SK-N-SH (cell line): ENCODE measurements around the gene MAPK1. TPM values are rescaled to one million over a fixed set of nuclear protein-coding genes. Genes with fewer than 3 reads are reported as not detected.

Experiments
- CTCF ChIA-PET: fragments of 300-600, 350-600 bp; formaldehyde crosslinking; extraction: SDS; loops from one replicate; lab custom pipeline; 2021; lab: Yijun Ruan, JAX
- POLR2A ChIA-PET: fragments of 350-600 bp; sonication (Branson Sonifier 250); formaldehyde crosslinking; extraction: SDS; loops from one replicate; lab custom pipeline; 2020; ENCODE audit warnings: antibody characterized with exemption, inconsistent platforms; lab: Yijun Ruan, JAX
- DNase-seq: peaks from one replicate; pipeline ENCODE4 v3.0.0; 2012
- H2AFZ ChIP-seq: fragments of 200-600 bp; sonication (generic); 2 replicates; pipeline ENCODE4 v1.8.1; 2016; ENCODE audit warnings: antibody characterized with exemption, mild to moderate bottlenecking, low read depth
- H3F3A ChIP-seq: fragments of 200-600 bp; sonication (generic); replicated peaks from 2 replicates; pipeline ENCODE3; 2016; ENCODE audit warnings: antibody characterized with exemption, mild to moderate bottlenecking; ENCODE audit not compliant: insufficient read depth
- H3K27ac ChIP-seq, 2 experiments: fragments of 200-500 bp in 1 of 2; fragments of 200-600 bp in 1 of 2; sonication (Bioruptor generic) in 1 of 2; sonication (generic), shearing (Covaris generic) in 1 of 2; 2 replicates each; pipeline versions ENCODE4 v1.5.1 to v1.6.1; 2014 to 2016; ENCODE audit warnings: low read depth in 2 of 2, inconsistent platforms in 1 of 2, low read length in 1 of 2, mild to moderate bottlenecking in 1 of 2, mixed read lengths in 1 of 2
- H3K27me3 ChIP-seq: fragments of 200-600 bp; sonication (generic), shearing (Covaris generic); 2 replicates; pipeline ENCODE4 v1.6.1; 2016; ENCODE audit warnings: mixed run types; ENCODE audit not compliant: insufficient read depth
- H3K36me3 ChIP-seq, 2 experiments: fragments of 200-500 bp in 1 of 2; fragments of 200-600 bp in 1 of 2; sonication (Bioruptor generic) in 1 of 2; sonication (generic) in 1 of 2; replicated peaks in 1 of 2; 2 replicates each; pipeline versions ENCODE3 to v1.5.1; 2014 to 2016; ENCODE audit warnings: low read length in 1 of 2, mild to moderate bottlenecking in 1 of 2; ENCODE audit not compliant: insufficient read depth in 2 of 2, control insufficient read depth in 1 of 2
- H3K4me1 ChIP-seq, 2 experiments: fragments of 200-500 bp in 1 of 2; fragments of 200-600 bp in 1 of 2; sonication (Bioruptor generic) in 1 of 2; sonication (generic), shearing (Covaris generic) in 1 of 2; 2 replicates each; pipeline versions ENCODE4 v1.5.1 to v1.6.1; 2014 to 2016; ENCODE audit warnings: low read depth in 1 of 2, low read length in 1 of 2, mixed run types in 1 of 2; ENCODE audit not compliant: insufficient read depth in 2 of 2, control insufficient read depth in 1 of 2
- H3K4me2 ChIP-seq: fragments of 200-600 bp; sonication (generic), shearing (Covaris generic); 2 replicates; pipeline ENCODE4 v1.6.1; 2017; ENCODE audit warnings: mixed run types
- H3K4me3 ChIP-seq, 2 experiments: fragments of 200-500 bp in 1 of 2; fragments of 200-600 bp in 1 of 2; sonication (Bioruptor generic) in 1 of 2; sonication (generic), shearing (Covaris generic) in 1 of 2; 2 replicates each; pipeline versions ENCODE4 v1.5.1 to v1.8.1; 2014 to 2016; ENCODE audit warnings: low read depth in 2 of 2, inconsistent platforms in 1 of 2, low read length in 1 of 2, mild to moderate bottlenecking in 1 of 2, mixed read lengths in 1 of 2, moderate library complexity in 1 of 2
- H3K79me2 ChIP-seq: fragments of 200-600 bp; sonication (generic); 2 replicates; pipeline ENCODE4 v1.8.1; 2017; ENCODE audit warnings: mild to moderate bottlenecking; ENCODE audit not compliant: insufficient read depth
- H3K9ac ChIP-seq: fragments of 200-600 bp; sonication (generic); 2 replicates; pipeline ENCODE4 v1.6.1; 2017; ENCODE audit warnings: mixed run types
- H3K9me2 ChIP-seq: fragments of 200-600 bp; sonication (generic); 2 replicates; pipeline ENCODE4 v1.6.1; 2017; ENCODE audit warnings: mixed run types
- H3K9me3 ChIP-seq: fragments of 200-600 bp; sonication (generic); 2 replicates; pipeline ENCODE4 v1.6.1; 2017; ENCODE audit warnings: mixed run types, mild to moderate bottlenecking, moderate library complexity
- H4K20me1 ChIP-seq: fragments of 200-600 bp; sonication (generic); 2 replicates; pipeline ENCODE4 v1.6.1; 2017; ENCODE audit warnings: mild to moderate bottlenecking, mixed run types; ENCODE audit not compliant: insufficient read depth
- ELF1 ChIP-seq: IDR thresholded peaks from 2 replicates; pipeline ENCODE4 v1.4.0; 2012
- EP300 ChIP-seq, 2 experiments: IDR thresholded peaks; 2 replicates each; pipeline versions ENCODE4 v1.4.0 to v1.6.1; 2012; ENCODE audit warnings: borderline replicate concordance in 1 of 2, low read depth in 1 of 2, low read length in 1 of 2
- EZH2phosphoT487 ChIP-seq: fragments of 200-600 bp; sonication (generic); IDR thresholded peaks from 2 replicates; pipeline ENCODE4 v1.6.1; 2017; ENCODE audit warnings: low read depth, mixed run types, mild to moderate bottlenecking, antibody characterized with exemption, moderate library complexity, borderline replicate concordance
- FOXJ3 ChIP-seq: sonication (generic); formaldehyde crosslinking; IDR thresholded peaks from 2 replicates; pipeline ENCODE4 v1.5.1; 2020; ENCODE audit warnings: mild to moderate bottlenecking, missing genetic modification reagents
- GATA2 ChIP-seq: sonication (generic); formaldehyde crosslinking; IDR thresholded peaks from 2 replicates; pipeline ENCODE4 v1.5.0; 2020; ENCODE audit warnings: mild to moderate bottlenecking, missing genetic modification reagents
- NFIC ChIP-seq: IDR thresholded peaks from 2 replicates; pipeline ENCODE4 v1.4.0; 2012; ENCODE audit warnings: borderline replicate concordance
- POLR2AphosphoS5 ChIP-seq: IDR thresholded peaks from 2 replicates; pipeline ENCODE4 v1.6.1; 2012; ENCODE audit warnings: low read depth, low read length
- RFX5 ChIP-seq: IDR thresholded peaks from 2 replicates; pipeline ENCODE4 v1.6.1; 2012; ENCODE audit warnings: mild to moderate bottlenecking, improper control_type of control experiment, low read length
- RXRA ChIP-seq: IDR thresholded peaks from 2 replicates; pipeline ENCODE4 v1.4.0; 2012; ENCODE audit warnings: low read depth, mild to moderate bottlenecking, borderline replicate concordance
- SMC3 ChIP-seq: IDR thresholded peaks from 2 replicates; pipeline ENCODE4 v1.6.1; 2012; ENCODE audit warnings: low read depth, low read length, improper control_type of control experiment
- TCF12 ChIP-seq: IDR thresholded peaks from 2 replicates; pipeline ENCODE4 v1.4.0; 2012
- YY1 ChIP-seq: IDR thresholded peaks from 2 replicates; pipeline ENCODE4 v1.4.0; 2012; ENCODE audit warnings: low read depth, mild to moderate bottlenecking
- WGBS: methylation state at CpG from one replicate; pipeline ENCODE4 v1.1.6; 2017; ENCODE audit warnings: low lambda C conversion rate; 5-methylcytosine and 5-hydroxymethylcytosine counted together
- polyA plus RNA-seq, 3 experiments: library from polyadenylated mRNA; depleted of rRNA; stranded (reverse); fragments of >200 nt; gene quantifications; 2 replicates each; pipeline ENCODE4 v1.2.3, GENCODE V29; 2012
- TF ChIP-seq, protein P1 (sequence below): IDR thresholded peaks from 2 replicates; pipeline ENCODE4 v1.4.0; 2012; ENCODE audit warnings: low read depth
- TF ChIP-seq, protein P2 (sequence below): fragments of 200-600 bp; sonication (generic); IDR thresholded peaks from 2 replicates; pipeline ENCODE4 v1.6.1; 2017; ENCODE audit warnings: antibody characterized with exemption, mild to moderate bottlenecking, moderate library complexity
- TF ChIP-seq, protein P3 (sequence below): IDR thresholded peaks from 2 replicates; pipeline ENCODE4 v1.4.0; 2012; ENCODE audit warnings: low read depth, borderline replicate concordance
- TF ChIP-seq, protein P4 (sequence below): fragments of 150-350 bp; IDR thresholded peaks from 2 replicates; pipeline ENCODE4 v1.6.1; 2016; ENCODE audit warnings: mild to moderate bottlenecking, low read depth, low read length
- TF ChIP-seq, protein P5 (sequence below): IDR thresholded peaks from 2 replicates; pipeline ENCODE4 v1.6.1; 2012; ENCODE audit warnings: mild to moderate bottlenecking, low read depth, low read length, moderate library complexity

The MAPK1 gene
- polyA plus RNA-seq, 1 of the 3 experiments (the other 2 are of a cell fraction) = 25.6 TPM

DNA sequence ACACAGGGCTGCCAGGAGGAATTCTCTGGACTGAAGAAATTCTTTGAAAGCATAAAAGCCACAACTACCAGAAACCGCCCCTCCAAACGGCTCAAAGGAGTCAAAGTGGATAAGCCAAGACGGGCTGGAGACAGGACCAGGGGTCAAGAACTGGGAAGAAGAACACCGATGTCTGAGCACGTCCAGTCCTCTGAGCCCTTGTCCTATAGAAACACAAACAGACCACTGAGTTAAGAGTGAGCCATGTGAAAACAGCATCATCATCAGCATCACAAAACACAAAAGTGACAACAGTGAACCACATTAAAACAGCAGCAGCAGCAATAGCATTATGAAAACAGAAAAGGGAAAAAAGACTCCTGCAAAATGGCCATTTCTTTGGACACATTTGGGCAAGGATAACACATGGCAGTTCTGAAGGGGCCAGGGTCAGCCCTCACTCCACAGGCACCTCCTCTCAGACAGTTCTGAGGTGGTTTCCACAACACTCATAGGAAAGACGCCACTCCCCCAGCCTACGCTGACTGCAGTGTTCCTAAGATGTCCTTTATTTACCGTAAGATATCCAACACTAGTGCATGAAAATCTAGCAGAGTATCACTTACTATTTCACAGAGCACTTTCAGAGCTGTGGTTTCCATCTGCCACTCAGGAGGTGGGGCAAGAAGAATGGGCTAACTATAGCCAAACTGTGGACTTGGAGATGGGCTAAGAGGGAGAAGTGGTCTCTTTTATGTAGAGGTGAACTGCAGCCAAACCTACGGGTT lies 103.2 kb downstream of the MAPK1 start:
- ChIA-PET CTCF (interaction anchor here (0.9 to 1.1 kb wide), 2 partner anchors 10 to 172 kb away, joined by 3 to 4 read pairs; no protein-coding TSS in a partner anchor), POLR2A (no interaction called here)
- TF ChIP-seq ELF1 (no peak), RXRA (no peak), GATA2 (no peak), POLR2AphosphoS5 (no peak)
- TF ChIP-seq, protein P1, sequence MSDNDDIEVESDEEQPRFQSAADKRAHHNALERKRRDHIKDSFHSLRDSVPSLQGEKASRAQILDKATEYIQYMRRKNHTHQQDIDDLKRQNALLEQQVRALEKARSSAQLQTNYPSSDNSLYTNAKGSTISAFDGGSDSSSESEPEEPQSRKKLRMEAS = no peak

DNA sequence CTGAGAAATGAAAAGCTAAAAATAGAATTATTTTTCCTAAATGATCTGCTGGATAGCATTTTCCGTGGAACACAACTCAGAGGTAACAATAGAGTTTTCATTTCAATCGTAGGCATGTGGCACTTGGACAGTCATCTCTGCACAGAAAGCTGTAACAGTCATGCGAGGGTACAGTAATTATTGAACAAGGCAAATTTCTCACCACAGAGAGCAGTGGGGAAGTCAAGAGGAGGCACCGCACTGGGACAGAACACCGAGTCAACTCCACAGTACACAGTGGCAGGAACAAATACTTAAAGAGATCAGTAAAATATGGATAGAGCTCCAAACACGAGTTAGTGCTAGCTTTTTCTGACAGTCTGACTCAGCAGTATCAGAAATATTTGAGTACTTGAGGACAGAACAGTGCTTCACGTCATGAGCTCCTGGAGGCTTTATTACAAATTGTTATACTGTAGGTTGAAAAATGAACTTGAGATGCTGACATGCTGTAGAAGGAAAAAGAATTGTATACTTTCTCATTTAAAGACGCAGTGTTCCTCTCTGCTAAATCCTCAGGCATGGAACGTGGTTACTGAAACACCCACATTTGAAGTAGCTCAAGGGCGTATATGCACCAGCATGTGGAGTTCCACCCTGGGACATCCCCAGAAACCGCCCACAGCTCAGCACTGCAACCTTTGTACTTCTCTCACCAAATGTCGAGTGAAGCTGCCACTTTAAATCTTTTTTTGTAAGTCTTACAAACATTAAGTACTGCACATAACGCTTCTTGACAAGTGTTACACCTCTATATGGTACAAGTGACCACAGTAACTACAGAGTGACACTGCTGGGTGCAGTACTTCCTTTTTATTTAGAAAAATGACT lies 104.5 kb downstream of the MAPK1 start:
- Histone ChIP-seq H3K4me3 (no peak overlapping the region), H3K9me3 (no peaks in the 10 kb centered on the region), H3K9me2 (no peaks in the 10 kb centered on the region), H3K27ac (no peak overlapping the region), H3K4me2 (no peak overlapping the region), H4K20me1 (no peaks in the 10 kb centered on the region), H3F3A (peaks cover 12% of the 10 kb centered on the region), H3K79me2 (no peaks in the 10 kb centered on the region), H3K4me1 (peaks cover 0 to 7% of the 10 kb centered on the region in 2 experiments; a peak in 1 of 4 replicates), H2AFZ (no peak overlapping the region), H3K9ac (no peak overlapping the region), H3K27me3 (no peaks in the 10 kb centered on the region), H3K36me3 (peaks cover 46 to 76% of the 10 kb centered on the region in 2 experiments)
- DNase-seq = no peak
- ChIA-PET POLR2A (no interaction called here), CTCF (no interaction called here)
- WGBS = 93% methylated on average over 13 of the region's 13 CpGs
- TF ChIP-seq, protein P2, sequence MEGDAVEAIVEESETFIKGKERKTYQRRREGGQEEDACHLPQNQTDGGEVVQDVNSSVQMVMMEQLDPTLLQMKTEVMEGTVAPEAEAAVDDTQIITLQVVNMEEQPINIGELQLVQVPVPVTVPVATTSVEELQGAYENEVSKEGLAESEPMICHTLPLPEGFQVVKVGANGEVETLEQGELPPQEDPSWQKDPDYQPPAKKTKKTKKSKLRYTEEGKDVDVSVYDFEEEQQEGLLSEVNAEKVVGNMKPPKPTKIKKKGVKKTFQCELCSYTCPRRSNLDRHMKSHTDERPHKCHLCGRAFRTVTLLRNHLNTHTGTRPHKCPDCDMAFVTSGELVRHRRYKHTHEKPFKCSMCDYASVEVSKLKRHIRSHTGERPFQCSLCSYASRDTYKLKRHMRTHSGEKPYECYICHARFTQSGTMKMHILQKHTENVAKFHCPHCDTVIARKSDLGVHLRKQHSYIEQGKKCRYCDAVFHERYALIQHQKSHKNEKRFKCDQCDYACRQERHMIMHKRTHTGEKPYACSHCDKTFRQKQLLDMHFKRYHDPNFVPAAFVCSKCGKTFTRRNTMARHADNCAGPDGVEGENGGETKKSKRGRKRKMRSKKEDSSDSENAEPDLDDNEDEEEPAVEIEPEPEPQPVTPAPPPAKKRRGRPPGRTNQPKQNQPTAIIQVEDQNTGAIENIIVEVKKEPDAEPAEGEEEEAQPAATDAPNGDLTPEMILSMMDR = no peak
- TF ChIP-seq NFIC (no peak), EZH2phosphoT487 (no peak), YY1 (no peak), SMC3 (no peak), ELF1 (no peak), RFX5 (no peak), EP300 (IDR thresholded peaks at IDR 0.05; ENCODE audit: borderline replicate concordance in 1 of 2, low read depth in 1 of 2, low read length in 1 of 2) (no peak), TCF12 (no peak), FOXJ3 (CRISPR knock-in tag) (no peak)
- TF ChIP-seq, protein P3, sequence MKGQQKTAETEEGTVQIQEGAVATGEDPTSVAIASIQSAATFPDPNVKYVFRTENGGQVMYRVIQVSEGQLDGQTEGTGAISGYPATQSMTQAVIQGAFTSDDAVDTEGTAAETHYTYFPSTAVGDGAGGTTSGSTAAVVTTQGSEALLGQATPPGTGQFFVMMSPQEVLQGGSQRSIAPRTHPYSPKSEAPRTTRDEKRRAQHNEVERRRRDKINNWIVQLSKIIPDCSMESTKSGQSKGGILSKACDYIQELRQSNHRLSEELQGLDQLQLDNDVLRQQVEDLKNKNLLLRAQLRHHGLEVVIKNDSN = no peak
- TF ChIP-seq, protein P4, sequence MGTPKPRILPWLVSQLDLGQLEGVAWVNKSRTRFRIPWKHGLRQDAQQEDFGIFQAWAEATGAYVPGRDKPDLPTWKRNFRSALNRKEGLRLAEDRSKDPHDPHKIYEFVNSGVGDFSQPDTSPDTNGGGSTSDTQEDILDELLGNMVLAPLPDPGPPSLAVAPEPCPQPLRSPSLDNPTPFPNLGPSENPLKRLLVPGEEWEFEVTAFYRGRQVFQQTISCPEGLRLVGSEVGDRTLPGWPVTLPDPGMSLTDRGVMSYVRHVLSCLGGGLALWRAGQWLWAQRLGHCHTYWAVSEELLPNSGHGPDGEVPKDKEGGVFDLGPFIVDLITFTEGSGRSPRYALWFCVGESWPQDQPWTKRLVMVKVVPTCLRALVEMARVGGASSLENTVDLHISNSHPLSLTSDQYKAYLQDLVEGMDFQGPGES = no peak
- TF ChIP-seq, protein P5, sequence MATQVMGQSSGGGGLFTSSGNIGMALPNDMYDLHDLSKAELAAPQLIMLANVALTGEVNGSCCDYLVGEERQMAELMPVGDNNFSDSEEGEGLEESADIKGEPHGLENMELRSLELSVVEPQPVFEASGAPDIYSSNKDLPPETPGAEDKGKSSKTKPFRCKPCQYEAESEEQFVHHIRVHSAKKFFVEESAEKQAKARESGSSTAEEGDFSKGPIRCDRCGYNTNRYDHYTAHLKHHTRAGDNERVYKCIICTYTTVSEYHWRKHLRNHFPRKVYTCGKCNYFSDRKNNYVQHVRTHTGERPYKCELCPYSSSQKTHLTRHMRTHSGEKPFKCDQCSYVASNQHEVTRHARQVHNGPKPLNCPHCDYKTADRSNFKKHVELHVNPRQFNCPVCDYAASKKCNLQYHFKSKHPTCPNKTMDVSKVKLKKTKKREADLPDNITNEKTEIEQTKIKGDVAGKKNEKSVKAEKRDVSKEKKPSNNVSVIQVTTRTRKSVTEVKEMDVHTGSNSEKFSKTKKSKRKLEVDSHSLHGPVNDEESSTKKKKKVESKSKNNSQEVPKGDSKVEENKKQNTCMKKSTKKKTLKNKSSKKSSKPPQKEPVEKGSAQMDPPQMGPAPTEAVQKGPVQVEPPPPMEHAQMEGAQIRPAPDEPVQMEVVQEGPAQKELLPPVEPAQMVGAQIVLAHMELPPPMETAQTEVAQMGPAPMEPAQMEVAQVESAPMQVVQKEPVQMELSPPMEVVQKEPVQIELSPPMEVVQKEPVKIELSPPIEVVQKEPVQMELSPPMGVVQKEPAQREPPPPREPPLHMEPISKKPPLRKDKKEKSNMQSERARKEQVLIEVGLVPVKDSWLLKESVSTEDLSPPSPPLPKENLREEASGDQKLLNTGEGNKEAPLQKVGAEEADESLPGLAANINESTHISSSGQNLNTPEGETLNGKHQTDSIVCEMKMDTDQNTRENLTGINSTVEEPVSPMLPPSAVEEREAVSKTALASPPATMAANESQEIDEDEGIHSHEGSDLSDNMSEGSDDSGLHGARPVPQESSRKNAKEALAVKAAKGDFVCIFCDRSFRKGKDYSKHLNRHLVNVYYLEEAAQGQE = no peak
- TF ChIP-seq, protein P1 = no peak

More for the DNA sequence above, 103.2 kb downstream of the MAPK1 start:
- Histone ChIP-seq H3K9me2 (no peaks in the 10 kb centered on the region), H3K4me2 (no peak overlapping the region), H3K4me1 (no peaks in the 10 kb centered on the region), H3K36me3 (peaks cover 56 to 84% of the 10 kb centered on the region in 2 experiments), H3K9ac (no peak overlapping the region), H3K27ac (no peak overlapping the region), H2AFZ (no peak overlapping the region), H3K9me3 (no peaks in the 10 kb centered on the region), H3K79me2 (no peaks in the 10 kb centered on the region), H4K20me1 (no peaks in the 10 kb centered on the region), H3K27me3 (no peaks in the 10 kb centered on the region), H3F3A (peaks cover 12% of the 10 kb centered on the region), H3K4me3 (no peak overlapping the region)
- no peak for DNase-seq
- WGBS = 95% methylated on average over 9 of the region's 9 CpGs
